ENCODE results near the gene CD200R1L. TPM values are rescaled to one million over a fixed set of nuclear protein-coding genes. Genes with fewer than 3 reads are reported as not detected.

Gene CD200R1L
- total RNA-seq, 4 donors from 2014 or later, result not detected

- peaks cover 0 to 2% (median 0%) of the 10 kb centered on the region in 3 donors for H3K4me1 ChIP-seq
- no peaks in the 10 kb centered on the region for H3K36me3 ChIP-seq
- no peaks in the 10 kb centered on the region for H3K27me3 ChIP-seq
- peaks cover 0 to 14% (median 0%) of the 10 kb centered on the region in 3 donors for H3K9me3 ChIP-seq
- no peak overlapping the region for H3K27ac ChIP-seq
- WGBS, 2 donors, result 11 to 17% methylated on average over 2 of the region's 2 CpGs
- DNase-seq, result no peak
- TF ChIP-seq POLR2A (IDR thresholded peaks at IDR 0.05), result no peak
- TF ChIP-seq CTCF (IDR thresholded peaks at IDR 0.05), result no peak
- no peak overlapping the region for H3K4me3 ChIP-seq
- intact Hi-C loops (cut with DNase I), result no loop called here
These were observed 60.6 kb downstream of the CD200R1L start for GRCh38 chr3:112786002-112786590.

GRCh38 chr3:112785321-112786001 is 61.2 kb downstream of the CD200R1L start:
- Histone ChIP-seq H3K27me3 (no peaks in the 10 kb centered on the region), H3K27ac (no peak overlapping the region), H3K4me3 (no peak overlapping the region), H3K4me1 (peaks cover 4 to 9% (median 5%) of the 10 kb centered on the region in 3 donors), H3K9me3 (peaks cover 0 to 14% (median 0%) of the 10 kb centered on the region in 3 donors), H3K36me3 (no peaks in the 10 kb centered on the region)
- TF ChIP-seq POLR2A (IDR thresholded peaks at IDR 0.05), result no peak
- no peak for TF ChIP-seq CTCF (IDR thresholded peaks at IDR 0.05)
- intact Hi-C loops (cut with DNase I), result no loop called here
- DNase-seq, result no peak
- 71 to 72% methylated on average over 9 of the region's 9 CpGs for WGBS, 2 donors

GRCh38 chr3:112782491-112782890 is 64.2 kb downstream of the CD200R1L start:
- Histone ChIP-seq H3K27ac (no peak overlapping the region), H3K4me1 (peaks cover 15 to 38% (median 29%) of the 10 kb centered on the region in 3 donors), H3K4me3 (no peak overlapping the region), H3K27me3 (no peaks in the 10 kb centered on the region), H3K9me3 (peaks cover 0 to 6% (median 0%) of the 10 kb centered on the region in 3 donors), H3K36me3 (no peaks in the 10 kb centered on the region)
- no peak for DNase-seq
- WGBS, 2 donors, result 31 to 50% methylated on average over 2 of the region's 2 CpGs
- intact Hi-C loops (cut with DNase I), result no loop called here
- no peak for TF ChIP-seq CTCF (IDR thresholded peaks at IDR 0.05)
- no peak for TF ChIP-seq POLR2A (IDR thresholded peaks at IDR 0.05)

GRCh38 chr3:112781599-112781998 is 65.1 kb downstream of the CD200R1L start:
- Histone ChIP-seq H3K27ac (peak overlapping the region in 1 of 4 donors; percentile 85), H3K36me3 (no peaks in the 10 kb centered on the region), H3K27me3 (no peaks in the 10 kb centered on the region), H3K4me1 (peaks cover 15 to 47% (median 38%) of the 10 kb centered on the region in 3 donors), H3K9me3 (no peaks in the 10 kb centered on the region), H3K4me3 (no peak overlapping the region)
- WGBS, 2 donors, result 93 to 95% methylated on average over 1 of the region's 1 CpG
- TF ChIP-seq CTCF (IDR thresholded peaks at IDR 0.05) (no peak), POLR2A (IDR thresholded peaks at IDR 0.05) (no peak)
- intact Hi-C loops (cut with DNase I), result no loop called here
- no peak for DNase-seq
